H1 (cell line): ENCODE results near the gene TOMM7. TPM values are rescaled to one million over a fixed set of nuclear protein-coding genes. Genes with fewer than 3 reads are reported as not detected.
A peak's percentile ranks its signal among the peaks of the same experiment; 100 is the strongest.

Source experiments
- BRCA1 ChIP-seq: IDR thresholded peaks from 2 replicates; pipeline ENCODE4 v1.6.1; 2012; ENCODE audit warnings: low read depth, low read length, improper control_type of control experiment
- GABPA ChIP-seq: IDR thresholded peaks from 2 replicates; pipeline ENCODE4 v1.6.1; 2011; ENCODE audit warnings: mild to moderate bottlenecking, low read length, moderate library complexity, borderline replicate concordance; ENCODE audit not compliant: insufficient read depth
- MAFK ChIP-seq: IDR thresholded peaks from 2 replicates; pipeline ENCODE4 v1.6.1; 2012; ENCODE audit warnings: low read depth, mild to moderate bottlenecking, improper control_type of control experiment, low read length
- POLR2A ChIP-seq, 2 experiments: IDR thresholded peaks; 1 replicate in 1 of 2; 2 replicates in 1 of 2; pipeline ENCODE4 v1.6.1; 2011; ENCODE audit warnings: low read depth in 2 of 2, low read length in 2 of 2, mild to moderate bottlenecking in 2 of 2; ENCODE audit errors: control extremely low read depth in 1 of 2
- POLR2AphosphoS5 ChIP-seq: IDR thresholded peaks from 2 replicates; pipeline ENCODE4 v1.6.1; 2011; ENCODE audit warnings: low read depth, low read length
- polyA plus RNA-seq, 7 experiments: library from polyadenylated mRNA; depleted of rRNA in 3 of 7; stranded (reverse) in 5 of 7; unstranded in 2 of 7; fragments of >200 nt in 5 of 7; fragments of 200-250 nt in 2 of 7; gene quantifications; 1 replicate in 5 of 7; 2 replicates in 1 of 7; 4 replicates in 1 of 7; pipeline versions ENCODE4 v1.2.1 to v1.2.3, GENCODE V29; 2011 to 2013; ENCODE audit warnings: missing spikeins in 2 of 7, mixed read lengths in 2 of 7
- total RNA-seq: library from RNA; stranded (reverse); fragmentation: NEBNext Ultra II Directional; extraction: Animal tissue kit (Norgen Biotek cat#: 25700); gene quantifications from 2 replicates; pipeline ENCODE4 v1.2.1, GENCODE V29; 2021
- TF ChIP-seq, protein P1 (sequence below): fragments of 300-600 bp; sonication (generic); IDR thresholded peaks from 2 replicates; pipeline ENCODE4 v1.7.1; 2012; ENCODE audit warnings: low read length, moderate library complexity, mild to moderate bottlenecking, inconsistent platforms; ENCODE audit not compliant: insufficient replicate concordance

Gene TOMM7
- total and polyA plus RNA-seq, 2 of the 8 experiments (the other 6 are each of a cell fraction or from before 2014, with no cell fraction given) = 389 to 508 TPM

DNA sequence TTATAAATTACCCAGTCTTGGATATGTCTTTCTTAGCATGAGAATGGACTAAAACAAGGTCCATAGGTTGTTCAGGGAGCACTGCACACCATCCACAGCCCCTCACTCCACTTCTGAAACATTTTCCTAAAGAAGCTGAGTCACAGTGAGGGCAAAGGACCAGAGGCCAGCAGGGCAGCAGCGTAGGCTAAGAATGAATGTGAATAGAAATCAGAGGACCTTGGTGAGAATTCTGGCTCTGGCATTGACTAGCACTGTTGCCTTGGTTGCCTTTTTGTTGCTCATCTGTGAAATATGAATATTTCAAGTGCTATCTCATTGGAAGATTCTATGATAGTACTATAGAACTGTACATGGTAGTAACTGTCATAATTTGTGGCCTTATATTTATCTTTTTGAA lies 41.7 kb upstream of the TOMM7 start (continued):
- TF ChIP-seq, protein P1, sequence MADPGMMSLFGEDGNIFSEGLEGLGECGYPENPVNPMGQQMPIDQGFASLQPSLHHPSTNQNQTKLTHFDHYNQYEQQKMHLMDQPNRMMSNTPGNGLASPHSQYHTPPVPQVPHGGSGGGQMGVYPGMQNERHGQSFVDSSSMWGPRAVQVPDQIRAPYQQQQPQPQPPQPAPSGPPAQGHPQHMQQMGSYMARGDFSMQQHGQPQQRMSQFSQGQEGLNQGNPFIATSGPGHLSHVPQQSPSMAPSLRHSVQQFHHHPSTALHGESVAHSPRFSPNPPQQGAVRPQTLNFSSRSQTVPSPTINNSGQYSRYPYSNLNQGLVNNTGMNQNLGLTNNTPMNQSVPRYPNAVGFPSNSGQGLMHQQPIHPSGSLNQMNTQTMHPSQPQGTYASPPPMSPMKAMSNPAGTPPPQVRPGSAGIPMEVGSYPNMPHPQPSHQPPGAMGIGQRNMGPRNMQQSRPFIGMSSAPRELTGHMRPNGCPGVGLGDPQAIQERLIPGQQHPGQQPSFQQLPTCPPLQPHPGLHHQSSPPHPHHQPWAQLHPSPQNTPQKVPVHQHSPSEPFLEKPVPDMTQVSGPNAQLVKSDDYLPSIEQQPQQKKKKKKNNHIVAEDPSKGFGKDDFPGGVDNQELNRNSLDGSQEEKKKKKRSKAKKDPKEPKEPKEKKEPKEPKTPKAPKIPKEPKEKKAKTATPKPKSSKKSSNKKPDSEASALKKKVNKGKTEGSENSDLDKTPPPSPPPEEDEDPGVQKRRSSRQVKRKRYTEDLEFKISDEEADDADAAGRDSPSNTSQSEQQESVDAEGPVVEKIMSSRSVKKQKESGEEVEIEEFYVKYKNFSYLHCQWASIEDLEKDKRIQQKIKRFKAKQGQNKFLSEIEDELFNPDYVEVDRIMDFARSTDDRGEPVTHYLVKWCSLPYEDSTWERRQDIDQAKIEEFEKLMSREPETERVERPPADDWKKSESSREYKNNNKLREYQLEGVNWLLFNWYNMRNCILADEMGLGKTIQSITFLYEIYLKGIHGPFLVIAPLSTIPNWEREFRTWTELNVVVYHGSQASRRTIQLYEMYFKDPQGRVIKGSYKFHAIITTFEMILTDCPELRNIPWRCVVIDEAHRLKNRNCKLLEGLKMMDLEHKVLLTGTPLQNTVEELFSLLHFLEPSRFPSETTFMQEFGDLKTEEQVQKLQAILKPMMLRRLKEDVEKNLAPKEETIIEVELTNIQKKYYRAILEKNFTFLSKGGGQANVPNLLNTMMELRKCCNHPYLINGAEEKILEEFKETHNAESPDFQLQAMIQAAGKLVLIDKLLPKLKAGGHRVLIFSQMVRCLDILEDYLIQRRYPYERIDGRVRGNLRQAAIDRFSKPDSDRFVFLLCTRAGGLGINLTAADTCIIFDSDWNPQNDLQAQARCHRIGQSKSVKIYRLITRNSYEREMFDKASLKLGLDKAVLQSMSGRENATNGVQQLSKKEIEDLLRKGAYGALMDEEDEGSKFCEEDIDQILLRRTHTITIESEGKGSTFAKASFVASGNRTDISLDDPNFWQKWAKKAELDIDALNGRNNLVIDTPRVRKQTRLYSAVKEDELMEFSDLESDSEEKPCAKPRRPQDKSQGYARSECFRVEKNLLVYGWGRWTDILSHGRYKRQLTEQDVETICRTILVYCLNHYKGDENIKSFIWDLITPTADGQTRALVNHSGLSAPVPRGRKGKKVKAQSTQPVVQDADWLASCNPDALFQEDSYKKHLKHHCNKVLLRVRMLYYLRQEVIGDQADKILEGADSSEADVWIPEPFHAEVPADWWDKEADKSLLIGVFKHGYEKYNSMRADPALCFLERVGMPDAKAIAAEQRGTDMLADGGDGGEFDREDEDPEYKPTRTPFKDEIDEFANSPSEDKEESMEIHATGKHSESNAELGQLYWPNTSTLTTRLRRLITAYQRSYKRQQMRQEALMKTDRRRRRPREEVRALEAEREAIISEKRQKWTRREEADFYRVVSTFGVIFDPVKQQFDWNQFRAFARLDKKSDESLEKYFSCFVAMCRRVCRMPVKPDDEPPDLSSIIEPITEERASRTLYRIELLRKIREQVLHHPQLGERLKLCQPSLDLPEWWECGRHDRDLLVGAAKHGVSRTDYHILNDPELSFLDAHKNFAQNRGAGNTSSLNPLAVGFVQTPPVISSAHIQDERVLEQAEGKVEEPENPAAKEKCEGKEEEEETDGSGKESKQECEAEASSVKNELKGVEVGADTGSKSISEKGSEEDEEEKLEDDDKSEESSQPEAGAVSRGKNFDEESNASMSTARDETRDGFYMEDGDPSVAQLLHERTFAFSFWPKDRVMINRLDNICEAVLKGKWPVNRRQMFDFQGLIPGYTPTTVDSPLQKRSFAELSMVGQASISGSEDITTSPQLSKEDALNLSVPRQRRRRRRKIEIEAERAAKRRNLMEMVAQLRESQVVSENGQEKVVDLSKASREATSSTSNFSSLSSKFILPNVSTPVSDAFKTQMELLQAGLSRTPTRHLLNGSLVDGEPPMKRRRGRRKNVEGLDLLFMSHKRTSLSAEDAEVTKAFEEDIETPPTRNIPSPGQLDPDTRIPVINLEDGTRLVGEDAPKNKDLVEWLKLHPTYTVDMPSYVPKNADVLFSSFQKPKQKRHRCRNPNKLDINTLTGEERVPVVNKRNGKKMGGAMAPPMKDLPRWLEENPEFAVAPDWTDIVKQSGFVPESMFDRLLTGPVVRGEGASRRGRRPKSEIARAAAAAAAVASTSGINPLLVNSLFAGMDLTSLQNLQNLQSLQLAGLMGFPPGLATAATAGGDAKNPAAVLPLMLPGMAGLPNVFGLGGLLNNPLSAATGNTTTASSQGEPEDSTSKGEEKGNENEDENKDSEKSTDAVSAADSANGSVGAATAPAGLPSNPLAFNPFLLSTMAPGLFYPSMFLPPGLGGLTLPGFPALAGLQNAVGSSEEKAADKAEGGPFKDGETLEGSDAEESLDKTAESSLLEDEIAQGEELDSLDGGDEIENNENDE = no peak
- TF ChIP-seq POLR2A (IDR thresholded peaks at IDR 0.05; ENCODE audit: control extremely low read depth in 1 of 2, low read depth in 2 of 2, low read length in 2 of 2) (peak in 1 of 2 experiments; percentile 42; a peak in 1 of 3 replicates), POLR2AphosphoS5 (peak; percentile 32; the same call in 1 of the 2 replicates), MAFK (no peak), GABPA (no peak), BRCA1 (no peak)
